AG04450 (cell line): ENCODE data around the gene LACTBL1. TPM values are rescaled to one million over a fixed set of nuclear protein-coding genes. Genes with fewer than 3 reads are reported as not detected.

ENCODE experiments used
- CTCF ChIA-PET: fragments of 300-600, 350-600 bp; formaldehyde crosslinking; extraction: SDS; loops from one replicate; lab custom pipeline; 2022; ENCODE audit warnings: antibody characterized with exemption, inconsistent platforms; lab: Charles Lee
- POLR2A ChIA-PET: fragments of 350-600 bp; formaldehyde crosslinking; extraction: SDS; loops from one replicate; lab custom pipeline; 2021; ENCODE audit warnings: antibody characterized with exemption, inconsistent platforms; lab: Yijun Ruan, JAX
- DNase-seq: peaks from one replicate; pipeline ENCODE4 v3.0.0-alpha.2; 2011; ENCODE audit warnings: low read depth, low spot score
- H3K27ac ChIP-seq: one replicate; pipeline ENCODE4 v1.5.1; 2012; ENCODE audit warnings: low read depth, low read length, control low read depth
- H3K27me3 ChIP-seq: one replicate; pipeline ENCODE4 v1.6.0; 2012; ENCODE audit warnings: low read length; ENCODE audit not compliant: control insufficient read depth, insufficient read depth
- H3K4me3 ChIP-seq: 2 replicates; pipeline ENCODE4 v1.5.1; 2011; ENCODE audit warnings: mild to moderate bottlenecking, low read depth, low read length, control low read depth
- H3K9me3 ChIP-seq: 2 replicates; pipeline ENCODE4 v1.5.1; 2012; ENCODE audit warnings: low read length; ENCODE audit not compliant: control insufficient read depth, insufficient read depth
- CTCF ChIP-seq: IDR thresholded peaks from 2 replicates; pipeline ENCODE4 v1.5.1; 2011; ENCODE audit warnings: low read depth, low read length, control low read depth, inconsistent platforms
- polyA plus RNA-seq: library from polyadenylated mRNA; depleted of rRNA; stranded (reverse); fragments of >200 nt; gene quantifications from 2 replicates; pipeline ENCODE4 v1.2.3, GENCODE V29; 2011

LACTBL1 gene
- polyA plus RNA-seq, 1 experiment: not detected

GRCh38 chr1:22910286-22910685 lies 62.4 kb downstream of the LACTBL1 start:
- Histone ChIP-seq H3K9me3 (no peaks in the 10 kb centered on the region), H3K4me3 (no peak overlapping the region), H3K27me3 (no peaks in the 10 kb centered on the region), H3K27ac (no peak overlapping the region)
- no peak for TF ChIP-seq CTCF
- CTCF ChIA-PET: no interaction called here
- POLR2A ChIA-PET: no interaction called here
- DNase-seq: no peak

GRCh38 chr1:22908880-22909426 lies 63.7 kb downstream of the LACTBL1 start:
- DNase-seq: no peak
- TF ChIP-seq CTCF: no peak
- POLR2A ChIA-PET: no interaction called here
- Histone ChIP-seq H3K27me3 (no peaks in the 10 kb centered on the region), H3K27ac (no peak overlapping the region), H3K9me3 (no peaks in the 10 kb centered on the region), H3K4me3 (no peak overlapping the region)
- CTCF ChIA-PET: interaction anchor here (1.1 kb wide), 1 partner anchor 204 kb away, joined by 3 read pairs; no protein-coding TSS in a partner anchor

- no peak overlapping the region for H3K4me3 ChIP-seq
- ChIA-PET POLR2A (no interaction called here), CTCF (interaction anchor here (1.1 kb wide), 1 partner anchor 203 kb away, joined by 3 read pairs; no protein-coding TSS in a partner anchor)
- H3K9me3 ChIP-seq: no peaks in the 10 kb centered on the region
- no peak for DNase-seq
- H3K27ac ChIP-seq: no peak overlapping the region
- no peaks in the 10 kb centered on the region for H3K27me3 ChIP-seq
- TF ChIP-seq CTCF: no peak
These were observed 65.1 kb downstream of the LACTBL1 start for GRCh38 chr1:22907528-22907927.

- POLR2A ChIA-PET: no interaction called here
These were observed 65.7 kb downstream of the LACTBL1 start for GRCh38 chr1:22906968-22907367.

More at GRCh38 chr1:22906968-22907367, 65.7 kb downstream of the LACTBL1 start:
- DNase-seq: no peak
- no peak overlapping the region for H3K4me3 ChIP-seq
- H3K9me3 ChIP-seq: no peaks in the 10 kb centered on the region
- no peaks in the 10 kb centered on the region for H3K27me3 ChIP-seq
- H3K27ac ChIP-seq: no peak overlapping the region
- CTCF ChIA-PET: no interaction called here
- no peak for TF ChIP-seq CTCF
